Measurements from ENCODE around the gene BTRC. TPM values are rescaled to one million over a fixed set of nuclear protein-coding genes. Genes with fewer than 3 reads are reported as not detected.

Gene BTRC
- polyA plus RNA-seq, 2 of the 4 experiments (the other 2 are of a cell fraction), result 8.0 to 23.1 TPM

GRCh38 chr10:101489355-101489754 is 135.4 kb downstream of the BTRC start:
- H3K4me1 ChIP-seq, result no peaks in the 10 kb centered on the region
- CTCF ChIA-PET, result interaction anchor here (0.7 to 1.1 kb wide), 2 partner anchors 251 to 278 kb away, joined by 3 read pairs; no protein-coding TSS in a partner anchor
- no peak for TF ChIP-seq RAD21 (conservative IDR thresholded peaks at IDR 0.05 in 1 of 2, IDR thresholded peaks at IDR 0.05 in 1 of 2)
- TF ChIP-seq CBX8 (IDR thresholded peaks at IDR 0.05), result no peak
- no peak for TF ChIP-seq ZC3H11A (IDR thresholded peaks at IDR 0.05)
- no peak for TF ChIP-seq FOXS1 (CRISPR knock-in tag; IDR thresholded peaks at IDR 0.05)
- TF ChIP-seq HDAC2 (IDR thresholded peaks at IDR 0.05), result no peak
- no peak for TF ChIP-seq MYC (IDR thresholded peaks at IDR 0.05; ENCODE audit: borderline replicate concordance, low read length)
- no peak for TF ChIP-seq GATA3 (IDR thresholded peaks at IDR 0.05; ENCODE audit: borderline replicate concordance)
- POLR2A ChIA-PET, result no interaction called here
- FAIRE-seq (no peak), ATAC-seq (no peak), DNase-seq (ENCODE audit: low read depth in 1 of 2, low spot score in 1 of 2) (no peak)
- H3K4me3 ChIP-seq, result no peak overlapping the region
- 67% methylated on average over 3 of the region's 3 CpGs for WGBS (ENCODE audit: missing lambda C conversion rate)
- no peaks in the 10 kb centered on the region for H3K9me3 ChIP-seq
- no peak overlapping the region for H3K27ac ChIP-seq
- no peak overlapping the region for H3K4me2 ChIP-seq

DNA sequence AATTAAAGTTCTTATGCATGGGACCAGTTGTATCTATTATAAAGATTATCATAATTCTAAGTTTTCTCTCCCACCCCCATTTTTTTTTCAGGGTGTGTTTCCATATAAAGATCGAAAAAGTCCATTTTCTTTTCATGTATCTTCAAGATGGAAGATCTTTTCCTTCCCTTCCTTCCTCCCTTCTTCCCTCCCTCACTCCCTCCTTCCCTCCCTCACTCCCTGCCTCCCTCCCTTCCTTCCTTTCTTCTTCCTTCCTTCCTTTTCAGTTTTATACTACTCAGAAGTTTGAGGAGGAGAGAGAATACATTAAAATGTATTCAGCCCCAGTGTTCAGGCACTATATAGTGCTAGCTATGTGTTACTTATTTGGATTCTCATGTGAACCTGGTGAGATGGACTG is 136.1 kb downstream of the BTRC start:
- no peaks in the 10 kb centered on the region for H3K4me1 ChIP-seq
- CTCF ChIA-PET, result interaction anchor here (1.1 kb wide), 1 partner anchor 279 kb away, joined by 3 read pairs; no protein-coding TSS in a partner anchor
- H3K4me3 ChIP-seq, result no peak overlapping the region
- TF ChIP-seq HDAC2 (IDR thresholded peaks at IDR 0.05) (no peak), KDM5A (IDR thresholded peaks at IDR 0.05) (no peak), EHF (CRISPR knock-in tag; IDR thresholded peaks at IDR 0.05) (no peak), ESRRA (IDR thresholded peaks at IDR 0.05; ENCODE audit: borderline replicate concordance, low read length) (no peak), RFX5 (IDR thresholded peaks at IDR 0.05) (no peak), HMGXB4 (CRISPR knock-in tag; IDR thresholded peaks at IDR 0.05; ENCODE audit: borderline replicate concordance) (no peak), HEYL (CRISPR knock-in tag; IDR thresholded peaks at IDR 0.05) (no peak), SREBF2 (IDR thresholded peaks at IDR 0.05) (no peak)
- TF ChIP-seq, protein P1, sequence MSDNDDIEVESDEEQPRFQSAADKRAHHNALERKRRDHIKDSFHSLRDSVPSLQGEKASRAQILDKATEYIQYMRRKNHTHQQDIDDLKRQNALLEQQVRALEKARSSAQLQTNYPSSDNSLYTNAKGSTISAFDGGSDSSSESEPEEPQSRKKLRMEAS (IDR thresholded peaks at IDR 0.05), result no peak
- H3K27ac ChIP-seq, result no peak overlapping the region
- WGBS (ENCODE audit: missing lambda C conversion rate), result 91% methylated on average over 1 of the region's 1 CpG
- no peak for DNase-seq (ENCODE audit: low read depth in 1 of 2, low spot score in 1 of 2)
- no peaks in the 10 kb centered on the region for H3K9me3 ChIP-seq
- POLR2A ChIA-PET, result no interaction called here
- H3K4me2 ChIP-seq, result no peak overlapping the region
- ATAC-seq, result no peak
- no peak for FAIRE-seq

DNA sequence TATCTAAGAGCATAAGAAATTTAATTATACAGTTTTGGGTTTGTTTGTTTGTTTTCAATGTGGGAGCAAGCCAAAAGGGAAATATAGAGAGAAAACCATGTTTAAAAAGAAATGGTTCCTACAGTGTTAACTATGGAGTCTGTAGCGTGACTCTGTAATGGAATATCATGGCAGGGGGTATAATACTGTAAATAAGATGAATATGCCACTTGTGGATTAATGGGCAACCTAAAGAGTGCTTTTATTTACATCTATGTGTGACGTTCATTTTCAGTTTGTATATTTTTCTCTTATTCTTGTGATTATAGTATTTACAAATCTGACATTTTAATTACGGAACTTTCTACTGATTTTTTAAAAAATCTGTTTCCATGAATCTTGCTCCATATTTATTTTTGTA is 138.2 kb downstream of the BTRC start:
- 77% methylated on average over 3 of the region's 3 CpGs for WGBS (ENCODE audit: missing lambda C conversion rate)
- H3K4me2 ChIP-seq, result no peak overlapping the region
- DNase-seq (ENCODE audit: low read depth in 1 of 2, low spot score in 1 of 2) (no peak), ATAC-seq (no peak), FAIRE-seq (no peak)
- H3K4me3 ChIP-seq, result no peak overlapping the region
- no peaks in the 10 kb centered on the region for H3K4me1 ChIP-seq
- H3K9me3 ChIP-seq, result no peaks in the 10 kb centered on the region
- CTCF ChIA-PET, result interaction anchor here (1.2 kb wide), 1 partner anchor 26 kb away, joined by 3 read pairs; no protein-coding TSS in a partner anchor
- POLR2A ChIA-PET, result no interaction called here
- no peak overlapping the region for H3K27ac ChIP-seq
- no peak for TF ChIP-seq MAFK (IDR thresholded peaks at IDR 0.05; ENCODE audit: partially characterized antibody)
- TF ChIP-seq, protein P2, sequence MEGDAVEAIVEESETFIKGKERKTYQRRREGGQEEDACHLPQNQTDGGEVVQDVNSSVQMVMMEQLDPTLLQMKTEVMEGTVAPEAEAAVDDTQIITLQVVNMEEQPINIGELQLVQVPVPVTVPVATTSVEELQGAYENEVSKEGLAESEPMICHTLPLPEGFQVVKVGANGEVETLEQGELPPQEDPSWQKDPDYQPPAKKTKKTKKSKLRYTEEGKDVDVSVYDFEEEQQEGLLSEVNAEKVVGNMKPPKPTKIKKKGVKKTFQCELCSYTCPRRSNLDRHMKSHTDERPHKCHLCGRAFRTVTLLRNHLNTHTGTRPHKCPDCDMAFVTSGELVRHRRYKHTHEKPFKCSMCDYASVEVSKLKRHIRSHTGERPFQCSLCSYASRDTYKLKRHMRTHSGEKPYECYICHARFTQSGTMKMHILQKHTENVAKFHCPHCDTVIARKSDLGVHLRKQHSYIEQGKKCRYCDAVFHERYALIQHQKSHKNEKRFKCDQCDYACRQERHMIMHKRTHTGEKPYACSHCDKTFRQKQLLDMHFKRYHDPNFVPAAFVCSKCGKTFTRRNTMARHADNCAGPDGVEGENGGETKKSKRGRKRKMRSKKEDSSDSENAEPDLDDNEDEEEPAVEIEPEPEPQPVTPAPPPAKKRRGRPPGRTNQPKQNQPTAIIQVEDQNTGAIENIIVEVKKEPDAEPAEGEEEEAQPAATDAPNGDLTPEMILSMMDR (IDR thresholded peaks at IDR 0.05), result no peak

- WGBS (ENCODE audit: missing lambda C conversion rate), result 80% methylated on average over 1 of the region's 1 CpG
These were observed 138.8 kb downstream of the BTRC start for GRCh38 chr10:101492814-101493213.

More at GRCh38 chr10:101492814-101493213, 138.8 kb downstream of the BTRC start:
- H3K27ac ChIP-seq, result no peak overlapping the region
- CTCF ChIA-PET, result interaction anchor here (0.6 kb wide), 1 partner anchor 121 kb away, joined by 3 read pairs; no protein-coding TSS in a partner anchor
- no peak overlapping the region for H3K4me2 ChIP-seq
- peak; percentile 28 for FAIRE-seq
- no peak for DNase-seq (ENCODE audit: low read depth in 1 of 2, low spot score in 1 of 2)
- no peaks in the 10 kb centered on the region for H3K4me1 ChIP-seq
- POLR2A ChIA-PET, result no interaction called here
- no peak for TF ChIP-seq JUNB (IDR thresholded peaks at IDR 0.05)
- no peak for TF ChIP-seq NR3C1 (IDR thresholded peaks at IDR 0.05)
- TF ChIP-seq, protein P1 (IDR thresholded peaks at IDR 0.05), result no peak
- TF ChIP-seq MYC (IDR thresholded peaks at IDR 0.05; ENCODE audit: borderline replicate concordance, low read length), result no peak
- TF ChIP-seq FOSL2 (IDR thresholded peaks at IDR 0.05), result 0 out of 2 replicates have a peak, but pooled peaks have one; percentile 8
- TF ChIP-seq FOSL2 (CRISPR knock-in tag; IDR thresholded peaks at IDR 0.05), result no peak
- H3K4me3 ChIP-seq, result no peak overlapping the region
- no peak for ATAC-seq
- no peaks in the 10 kb centered on the region for H3K9me3 ChIP-seq

Data from A549 (cell line).